Lower lobe of right lung (tissue), 2 donors: ENCODE data around the gene BABAM2. TPM values are rescaled to one million over a fixed set of nuclear protein-coding genes. Genes with fewer than 3 reads are reported as not detected.
A peak's percentile ranks its signal among the peaks of the same experiment; 100 is the strongest.
"Not testable (repeated sequence)": the region's sequence is repeated elsewhere in the genome, so short reads cannot be mapped to it uniquely, and the experiment has no call there.

Source experiments
- ATAC-seq, 2 donors: fragments of 200-7000 bp; cut with Tn5 transposase; one replicate each; pipeline ENCODE4 v1.9.1; 2020 to 2022; ENCODE audit warnings: mild to moderate bottlenecking in 2 of 2, moderate library complexity in 2 of 2
- DNase-seq: peaks from one replicate; pipeline ENCODE4 v3.0.0-alpha.2; 2020
- H3K27ac ChIP-seq: fragments of 200-600 bp; one replicate; pipeline ENCODE4 v1.8.0; 2022
- H3K27me3 ChIP-seq: fragments of 200-600 bp; one replicate; pipeline ENCODE4 v1.8.0; 2022; ENCODE audit warnings: low read depth
- H3K36me3 ChIP-seq: fragments of 200-600 bp; one replicate; pipeline ENCODE4 v1.8.0; 2022; ENCODE audit warnings: mild to moderate bottlenecking
- H3K4me1 ChIP-seq: fragments of 200-600 bp; one replicate; pipeline ENCODE4 v1.8.0; 2022
- H3K4me3 ChIP-seq: fragments of 200-600 bp; one replicate; pipeline ENCODE4 v1.8.0; 2022; ENCODE audit warnings: mild to moderate bottlenecking
- H3K9me3 ChIP-seq: fragments of 200-600 bp; one replicate; pipeline ENCODE4 v1.8.0; 2022
- CTCF ChIP-seq: fragments of 200-600 bp; IDR thresholded peaks from one replicate; pipeline ENCODE4 v1.8.0; 2022; ENCODE audit warnings: antibody characterized with exemption, mild to moderate bottlenecking
- intact Hi-C: fragments of 100-400 bp; cut with DNase I; formaldehyde crosslinking; loops from one replicate; pipeline ENCODE4 v1.11.0; 2022
- total RNA-seq: library from RNA; stranded (reverse); fragmentation: NEBNext Ultra II Directional; extraction: Animal tissue kit (Norgen Biotek cat#: 25700); gene quantifications from one replicate; pipeline ENCODE4 v1.2.1, GENCODE V29; 2021
- donor health status: DM: no; HTN: yes; CAD: no; lungs with severe emphysema.

The BABAM2 gene
- total RNA-seq, 1 donor from 2014 or later: 39.5 TPM

GRCh38 chr2:27856956-27857355 is 33.6 kb upstream of the BABAM2 start:
- intact Hi-C loops: no loop called here
- no peak for TF ChIP-seq CTCF

GRCh38 chr2:27857417-27858172 is 32.9 kb upstream of the BABAM2 start:
- intact Hi-C loops: no loop called here
- no peak for DNase-seq
- H3K4me3 ChIP-seq: no peak overlapping the region

More at GRCh38 chr2:27856956-27857355, 33.6 kb upstream of the BABAM2 start:
- Histone ChIP-seq H3K36me3 (no peaks in the 10 kb centered on the region), H3K27me3 (no peaks in the 10 kb centered on the region), H3K27ac (no peak overlapping the region), H3K9me3 (peaks cover 8% of the 10 kb centered on the region), H3K4me1 (no peaks in the 10 kb centered on the region), H3K4me3 (no peak overlapping the region)
- DNase-seq: no peak
- ATAC-seq: no peak

GRCh38 chr2:27860111-27860510 is 30.4 kb upstream of the BABAM2 start:
- Histone ChIP-seq H3K9me3 (peaks cover 8% of the 10 kb centered on the region), H3K4me3 (no peak overlapping the region), H3K27ac (no peak overlapping the region), H3K36me3 (no peaks in the 10 kb centered on the region), H3K4me1 (no peaks in the 10 kb centered on the region), H3K27me3 (no peaks in the 10 kb centered on the region)
- TF ChIP-seq CTCF: no peak
- ATAC-seq (no peak), DNase-seq (no peak)
- intact Hi-C loops: no loop called here

More at GRCh38 chr2:27857417-27858172, 32.9 kb upstream of the BABAM2 start:
- no peak for TF ChIP-seq CTCF
- peaks cover 8% of the 10 kb centered on the region for H3K9me3 ChIP-seq
- no peak for ATAC-seq
- no peaks in the 10 kb centered on the region for H3K36me3 ChIP-seq
- no peaks in the 10 kb centered on the region for H3K27me3 ChIP-seq
- H3K27ac ChIP-seq: no peak overlapping the region
- no peaks in the 10 kb centered on the region for H3K4me1 ChIP-seq

- ATAC-seq (peak; percentile 61 to 77), DNase-seq (peak; percentile 53)
- intact Hi-C loops: no loop called here
- Histone ChIP-seq H3K27me3 (no peaks in the 10 kb centered on the region), H3K27ac (no peak overlapping the region), H3K4me1 (no peaks in the 10 kb centered on the region), H3K9me3 (no peaks in the 10 kb centered on the region), H3K36me3 (no peaks in the 10 kb centered on the region), H3K4me3 (no peak overlapping the region)
- TF ChIP-seq CTCF: no peak
Observed at GRCh38 chr2:27863146-27863545, 27.4 kb upstream of the BABAM2 start.

GRCh38 chr2:27863955-27864354 is 26.6 kb upstream of the BABAM2 start:
- H3K36me3 ChIP-seq, H3K27ac ChIP-seq, H3K27me3 ChIP-seq, H3K4me3 ChIP-seq, H3K9me3 ChIP-seq, DNase-seq, intact Hi-C loops, ATAC-seq, H3K4me1 ChIP-seq: not testable (repeated sequence)

- TF ChIP-seq CTCF: no peak
- H3K27me3 ChIP-seq: no peaks in the 10 kb centered on the region
- no peak for ATAC-seq
Observed at GRCh38 chr2:27866237-27866636, 24.3 kb upstream of the BABAM2 start.

More at GRCh38 chr2:27866237-27866636, 24.3 kb upstream of the BABAM2 start:
- H3K36me3 ChIP-seq: no peaks in the 10 kb centered on the region
- H3K4me3 ChIP-seq: no peak overlapping the region
- intact Hi-C loops: no loop called here
- no peaks in the 10 kb centered on the region for H3K4me1 ChIP-seq
- no peaks in the 10 kb centered on the region for H3K9me3 ChIP-seq
- DNase-seq: no peak
- no peak overlapping the region for H3K27ac ChIP-seq
